HepG2 (cell line): ENCODE measurements around the gene NREP.

Experiments used
- IRF2 ChIP-seq: IDR thresholded peaks from 2 replicates; pipeline ENCODE4 v1.6.1; 2018; ENCODE audit warnings: missing genetic modification reagents, missing compliant biosample characterization
- POLR2A ChIP-seq, 2 experiments: IDR thresholded peaks; 2 replicates each; pipeline ENCODE4 v1.6.1; 2011; ENCODE audit warnings: low read depth in 2 of 2, low read length in 2 of 2, mild to moderate bottlenecking in 1 of 2, moderate library complexity in 1 of 2; ENCODE audit not compliant: insufficient read depth in 1 of 2
- POLR2AphosphoS5 ChIP-seq: IDR thresholded peaks from 2 replicates; pipeline ENCODE4 v1.6.1; 2012; ENCODE audit warnings: low read depth, low read length
- TF ChIP-seq, protein P1 (sequence below), 2 experiments: fragments of 450-650 bp in 1 of 2; sonication (generic) in 1 of 2; formaldehyde crosslinking in 1 of 2; IDR thresholded peaks; 2 replicates each; pipeline versions ENCODE4 v1.6.1 to v1.8.0; 2016 to 2022; ENCODE audit warnings: antibody characterized with exemption in 1 of 2, mild to moderate bottlenecking in 1 of 2, missing genetic modification reagents in 1 of 2

DNA sequence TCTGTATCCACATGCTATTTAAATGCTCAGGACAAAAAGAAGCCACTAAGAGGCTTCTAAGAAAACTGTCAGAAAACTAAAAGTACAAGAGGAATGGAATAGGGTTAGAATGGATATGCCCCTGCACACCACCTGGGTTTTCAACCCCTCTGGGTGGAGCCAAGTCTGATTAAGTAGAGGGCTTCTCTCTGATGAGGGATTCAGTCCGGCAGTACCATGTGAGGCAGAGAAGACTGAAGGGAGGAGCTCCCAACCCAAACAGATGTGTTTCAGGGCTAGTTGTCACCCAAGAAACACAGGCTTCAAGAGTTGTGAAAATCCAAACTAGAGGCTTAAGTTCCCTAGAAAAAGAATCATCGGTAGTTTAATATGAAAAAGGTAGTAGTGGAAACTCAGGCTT, 12.5 kb downstream of the NREP start:
- TF ChIP-seq POLR2A (IDR thresholded peaks at IDR 0.05; ENCODE audit: insufficient read depth in 1 of 2, low read depth in 2 of 2, low read length in 2 of 2) (no peak), IRF2 (CRISPR knock-in tag) (no peak), POLR2AphosphoS5 (no peak)
- TF ChIP-seq, protein P1, sequence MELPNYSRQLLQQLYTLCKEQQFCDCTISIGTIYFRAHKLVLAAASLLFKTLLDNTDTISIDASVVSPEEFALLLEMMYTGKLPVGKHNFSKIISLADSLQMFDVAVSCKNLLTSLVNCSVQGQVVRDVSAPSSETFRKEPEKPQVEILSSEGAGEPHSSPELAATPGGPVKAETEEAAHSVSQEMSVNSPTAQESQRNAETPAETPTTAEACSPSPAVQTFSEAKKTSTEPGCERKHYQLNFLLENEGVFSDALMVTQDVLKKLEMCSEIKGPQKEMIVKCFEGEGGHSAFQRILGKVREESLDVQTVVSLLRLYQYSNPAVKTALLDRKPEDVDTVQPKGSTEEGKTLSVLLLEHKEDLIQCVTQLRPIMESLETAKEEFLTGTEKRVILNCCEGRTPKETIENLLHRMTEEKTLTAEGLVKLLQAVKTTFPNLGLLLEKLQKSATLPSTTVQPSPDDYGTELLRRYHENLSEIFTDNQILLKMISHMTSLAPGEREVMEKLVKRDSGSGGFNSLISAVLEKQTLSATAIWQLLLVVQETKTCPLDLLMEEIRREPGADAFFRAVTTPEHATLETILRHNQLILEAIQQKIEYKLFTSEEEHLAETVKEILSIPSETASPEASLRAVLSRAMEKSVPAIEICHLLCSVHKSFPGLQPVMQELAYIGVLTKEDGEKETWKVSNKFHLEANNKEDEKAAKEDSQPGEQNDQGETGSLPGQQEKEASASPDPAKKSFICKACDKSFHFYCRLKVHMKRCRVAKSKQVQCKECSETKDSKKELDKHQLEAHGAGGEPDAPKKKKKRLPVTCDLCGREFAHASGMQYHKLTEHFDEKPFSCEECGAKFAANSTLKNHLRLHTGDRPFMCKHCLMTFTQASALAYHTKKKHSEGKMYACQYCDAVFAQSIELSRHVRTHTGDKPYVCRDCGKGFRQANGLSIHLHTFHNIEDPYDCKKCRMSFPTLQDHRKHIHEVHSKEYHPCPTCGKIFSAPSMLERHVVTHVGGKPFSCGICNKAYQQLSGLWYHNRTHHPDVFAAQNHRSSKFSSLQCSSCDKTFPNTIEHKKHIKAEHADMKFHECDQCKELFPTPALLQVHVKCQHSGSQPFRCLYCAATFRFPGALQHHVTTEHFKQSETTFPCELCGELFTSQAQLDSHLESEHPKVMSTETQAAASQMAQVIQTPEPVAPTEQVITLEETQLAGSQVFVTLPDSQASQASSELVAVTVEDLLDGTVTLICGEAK (IDR thresholded peaks at IDR 0.05), result no peak
- TF ChIP-seq, protein P1 (CRISPR knock-in tag; IDR thresholded peaks at IDR 0.05), result no peak
